ACC112 (cell line): Measurements from ENCODE around the gene CAPN9.
"Not testable (repeated sequence)": the region's sequence is repeated elsewhere in the genome, so short reads cannot be mapped to it uniquely, and the experiment has no call there.

Experiments
- H2AFZ ChIP-seq: fragments of 200-600 bp; sonication (generic); one replicate; pipeline ENCODE4 v1.6.0; 2017; ENCODE audit warnings: antibody characterized with exemption, low read length; ENCODE audit not compliant: unreplicated experiment
- H3K27ac ChIP-seq: fragments of 200-600 bp; sonication (generic); 2 replicates; pipeline ENCODE4 v1.5.1; 2014; ENCODE audit warnings: low read depth, mild to moderate bottlenecking, antibody characterized with exemption, low read length, moderate library complexity
- H3K27me3 ChIP-seq: fragments of 200-600 bp; sonication (generic); 2 replicates; pipeline ENCODE4 v1.6.1; 2014; ENCODE audit warnings: mild to moderate bottlenecking, antibody characterized with exemption, low read length, moderate library complexity, mixed read lengths; ENCODE audit not compliant: insufficient read depth
- H3K36me3 ChIP-seq: fragments of 200-600 bp; sonication (generic); 2 replicates; pipeline ENCODE4 v1.6.1; 2016; ENCODE audit warnings: mild to moderate bottlenecking, antibody characterized with exemption, low read length, moderate library complexity, mixed read lengths; ENCODE audit not compliant: insufficient read depth
- H3K4me1 ChIP-seq: fragments of 200-600 bp; sonication (generic); one replicate; pipeline ENCODE4 v1.6.1; 2016; ENCODE audit warnings: low read length, mixed read lengths; ENCODE audit not compliant: insufficient read depth, unreplicated experiment, control insufficient read depth
- H3K4me3 ChIP-seq: fragments of 200-600 bp; sonication (generic); 2 replicates; pipeline ENCODE4 v1.5.1; 2014; ENCODE audit warnings: mild to moderate bottlenecking, low read depth, low read length
- H3K79me2 ChIP-seq: fragments of 200-600 bp; sonication (generic); one replicate; pipeline ENCODE4 v1.6.0; 2016; ENCODE audit warnings: low read length; ENCODE audit not compliant: control insufficient read depth, unreplicated experiment, insufficient read depth

CAPN9 gene

GRCh38 chr1:230836347-230836746 lies 89.2 kb downstream of the CAPN9 start:
- Histone ChIP-seq H3K4me3 (no peak overlapping the region), H3K4me1 (no peaks in the 10 kb centered on the region), H3K27ac (no peak overlapping the region), H3K79me2 (no peaks in the 10 kb centered on the region), H3K27me3 (no peaks in the 10 kb centered on the region), H2AFZ (no peak overlapping the region), H3K36me3 (no peaks in the 10 kb centered on the region)

- H3K27me3 ChIP-seq: no peaks in the 10 kb centered on the region
- H3K79me2 ChIP-seq: no peaks in the 10 kb centered on the region
- no peaks in the 10 kb centered on the region for H3K36me3 ChIP-seq
- H3K27ac ChIP-seq: no peak overlapping the region
- H3K4me1 ChIP-seq: no peaks in the 10 kb centered on the region
- H2AFZ ChIP-seq: no peak overlapping the region
- no peak overlapping the region for H3K4me3 ChIP-seq
Observed at GRCh38 chr1:230836793-230837192, 89.6 kb downstream of the CAPN9 start.

GRCh38 chr1:230839173-230839572 lies 92.0 kb downstream of the CAPN9 start:
- no peak overlapping the region for H3K4me3 ChIP-seq
- no peaks in the 10 kb centered on the region for H3K27me3 ChIP-seq
- H3K36me3 ChIP-seq: peaks cover 5% of the 10 kb centered on the region; the same call in 1 of the 2 replicates
- no peaks in the 10 kb centered on the region for H3K4me1 ChIP-seq
- no peak overlapping the region for H3K27ac ChIP-seq
- no peaks in the 10 kb centered on the region for H3K79me2 ChIP-seq
- no peak overlapping the region for H2AFZ ChIP-seq

GRCh38 chr1:230842801-230843200 lies 95.6 kb downstream of the CAPN9 start:
- Histone ChIP-seq H3K36me3 (peaks cover 5% of the 10 kb centered on the region; the same call in 1 of the 2 replicates), H3K27me3 (no peaks in the 10 kb centered on the region), H3K4me3 (no peak overlapping the region), H3K4me1 (no peaks in the 10 kb centered on the region), H2AFZ (no peak overlapping the region), H3K79me2 (no peaks in the 10 kb centered on the region), H3K27ac (no peak overlapping the region)

- Histone ChIP-seq H2AFZ (no peak overlapping the region), H3K4me3 (no peak overlapping the region), H3K27ac (no peak overlapping the region), H3K79me2 (no peaks in the 10 kb centered on the region), H3K36me3 (peaks cover 5% of the 10 kb centered on the region; the same call in 1 of the 2 replicates), H3K4me1 (peaks cover 4% of the 10 kb centered on the region), H3K27me3 (no peaks in the 10 kb centered on the region)
Observed at GRCh38 chr1:230843503-230844309, 96.5 kb downstream of the CAPN9 start.

GRCh38 chr1:230844561-230844960 lies 97.4 kb downstream of the CAPN9 start:
- H3K36me3 ChIP-seq: peaks cover 5% of the 10 kb centered on the region; the same call in 1 of the 2 replicates
- H3K27me3 ChIP-seq: no peaks in the 10 kb centered on the region
- peaks cover 12% of the 10 kb centered on the region for H3K4me1 ChIP-seq
- no peak overlapping the region for H3K4me3 ChIP-seq
- H3K79me2 ChIP-seq: no peaks in the 10 kb centered on the region
- H2AFZ ChIP-seq: no peak overlapping the region
- no peak overlapping the region for H3K27ac ChIP-seq

- H3K79me2 ChIP-seq, H3K27me3 ChIP-seq, H3K4me3 ChIP-seq, H3K36me3 ChIP-seq, H3K27ac ChIP-seq, H2AFZ ChIP-seq: not testable (repeated sequence)
- H3K4me1 ChIP-seq: peaks cover 18% of the 10 kb centered on the region
Observed at GRCh38 chr1:230845184-230845583, 98.0 kb downstream of the CAPN9 start.

- H3K4me3 ChIP-seq: no peak overlapping the region
- peaks cover 35% of the 10 kb centered on the region for H3K4me1 ChIP-seq
- no peak overlapping the region for H2AFZ ChIP-seq
- H3K36me3 ChIP-seq: peaks cover 20% of the 10 kb centered on the region
- no peak overlapping the region for H3K27ac ChIP-seq
- no peaks in the 10 kb centered on the region for H3K27me3 ChIP-seq
- no peaks in the 10 kb centered on the region for H3K79me2 ChIP-seq
Observed at GRCh38 chr1:230848235-230848634, 101.0 kb downstream of the CAPN9 start.

- peak overlapping the region; percentile 78 for H3K27ac ChIP-seq
- peaks cover 35% of the 10 kb centered on the region for H3K4me1 ChIP-seq
- peaks cover 25% of the 10 kb centered on the region for H3K36me3 ChIP-seq
- H2AFZ ChIP-seq: no peak overlapping the region
- H3K4me3 ChIP-seq: peak overlapping the region; percentile 40
- H3K79me2 ChIP-seq: no peaks in the 10 kb centered on the region
- H3K27me3 ChIP-seq: no peaks in the 10 kb centered on the region
Observed at GRCh38 chr1:230849451-230850224, 102.5 kb downstream of the CAPN9 start.

- Histone ChIP-seq H3K4me3 (no peak overlapping the region), H3K79me2 (no peaks in the 10 kb centered on the region), H3K36me3 (peaks cover 33% of the 10 kb centered on the region), H3K4me1 (peaks cover 36% of the 10 kb centered on the region), H3K27ac (peak overlapping the region; percentile 78; the same call in 1 of the 2 replicates), H3K27me3 (no peaks in the 10 kb centered on the region), H2AFZ (no peak overlapping the region)
Observed at GRCh38 chr1:230850547-230850946, 103.4 kb downstream of the CAPN9 start.
